TTC549 (cell line): Measurements from ENCODE around the gene SUCNR1.
"Not testable (repeated sequence)": the region's sequence is repeated elsewhere in the genome, so short reads cannot be mapped to it uniquely, and the experiment has no call there.

ENCODE experiments used
- FAIRE-seq: peaks from 2 replicates; lab custom pipeline; 2012; peaks lifted over from hg19 to GRCh38; lab: Jason Lieb, UNC

SUCNR1 gene

GRCh38 chr3:151871639-151872468 lies 1.6 kb upstream of the SUCNR1 start:
- no peak for FAIRE-seq

- FAIRE-seq, result not testable (repeated sequence)
Observed at GRCh38 chr3:151874079-151874478, 636 bp downstream of the SUCNR1 start.

GRCh38 chr3:151875759-151876158 lies 2.3 kb downstream of the SUCNR1 start:
- FAIRE-seq, result no peak

- FAIRE-seq, result no peak
Observed at GRCh38 chr3:151877269-151877668, 3.8 kb downstream of the SUCNR1 start.

- FAIRE-seq, result no peak
Observed at GRCh38 chr3:151878465-151878864, 5.0 kb downstream of the SUCNR1 start.

GRCh38 chr3:151879037-151879436 lies 5.6 kb downstream of the SUCNR1 start:
- no peak for FAIRE-seq

GRCh38 chr3:151879679-151880415 lies 6.4 kb downstream of the SUCNR1 start:
- FAIRE-seq, result no peak

- FAIRE-seq, result no peak
Observed at GRCh38 chr3:151880416-151880690, 6.9 kb downstream of the SUCNR1 start.

GRCh38 chr3:151881137-151881536 lies 7.7 kb downstream of the SUCNR1 start:
- no peak for FAIRE-seq

GRCh38 chr3:151885397-151885796 lies 12.0 kb downstream of the SUCNR1 start:
- not testable (repeated sequence) for FAIRE-seq

- not testable (repeated sequence) for FAIRE-seq
Observed at GRCh38 chr3:151887450-151888211, 14.2 kb downstream of the SUCNR1 start.

- no peak for FAIRE-seq
Observed at GRCh38 chr3:151890721-151891141, 17.3 kb downstream of the SUCNR1 start.

- no peak for FAIRE-seq
Observed at GRCh38 chr3:151891721-151892120, 18.3 kb downstream of the SUCNR1 start.

GRCh38 chr3:151894219-151894618 lies 20.8 kb downstream of the SUCNR1 start:
- no peak for FAIRE-seq

GRCh38 chr3:151895478-151896241 lies 22.2 kb downstream of the SUCNR1 start:
- no peak for FAIRE-seq

- no peak for FAIRE-seq
Observed at GRCh38 chr3:151896246-151897012, 23.0 kb downstream of the SUCNR1 start.

- not testable (repeated sequence) for FAIRE-seq
Observed at GRCh38 chr3:151898121-151898520, 24.7 kb downstream of the SUCNR1 start.

- not testable (repeated sequence) for FAIRE-seq
Observed at GRCh38 chr3:151898564-151899261, 25.3 kb downstream of the SUCNR1 start.

GRCh38 chr3:151899996-151900395 lies 26.6 kb downstream of the SUCNR1 start:
- no peak for FAIRE-seq

GRCh38 chr3:151900460-151900859 lies 27.0 kb downstream of the SUCNR1 start:
- FAIRE-seq, result no peak
